Measurements from ENCODE around the gene ITGA7. TPM values are rescaled to one million over a fixed set of nuclear protein-coding genes. Genes with fewer than 3 reads are reported as not detected.

The ITGA7 gene
- total RNA-seq, 1 experiment from 2014 or later, result 2.7 TPM

GRCh38 chr12:55707219-55707671 lies 459 bp downstream of the ITGA7 start:
- no peaks in the 10 kb centered on the region for H4K20me1 ChIP-seq (ENCODE audit: insufficient read depth)
- no peaks in the 10 kb centered on the region for H3K9me2 ChIP-seq (ENCODE audit: insufficient read depth)
- TF ChIP-seq CTCF (conservative IDR thresholded peaks at IDR 0.05), result no peak
- no peak for TF ChIP-seq EZH2 (IDR thresholded peaks at IDR 0.05; ENCODE audit: low read depth)
- DNase-seq, result no peak
- H3K4me1 ChIP-seq (replicated peaks; ENCODE audit: insufficient read depth), result no peaks in the 10 kb centered on the region
- intact Hi-C loops (cut with micrococcal nuclease; ENCODE audit: unreplicated experiment), result no loop called here
- no peak overlapping the region for H2AFZ ChIP-seq
- H3K27me3 ChIP-seq (ENCODE audit: insufficient read depth, low read depth), result peaks cover 78% of the 10 kb centered on the region
- H3K36me3 ChIP-seq (ENCODE audit: low read depth), result no peaks in the 10 kb centered on the region
- H3K4me2 ChIP-seq, result peak overlapping the region; percentile 36; the same call in 1 of the 2 replicates
- BruUV-seq (replicated peaks), result no TSS peak
- H3K9me3 ChIP-seq (ENCODE audit: insufficient read depth, low read depth), result no peaks in the 10 kb centered on the region
- POLR2A ChIA-PET (ENCODE audit: unreplicated experiment), result no interaction called here
- CTCF ChIA-PET, result interaction anchor here (0.7 kb wide), 1 partner anchor 44 kb away, joined by 4 read pairs; no protein-coding TSS in a partner anchor
- no peak overlapping the region for H3K27ac ChIP-seq
- no peaks in the 10 kb centered on the region for H3F3A ChIP-seq (ENCODE audit: insufficient read depth, low read depth)
- no peak overlapping the region; the same call in 1 of the 2 replicates for H3K4me3 ChIP-seq
- H3K79me2 ChIP-seq (ENCODE audit: low read depth), result no peaks in the 10 kb centered on the region

- BruUV-seq (replicated peaks), result no TSS peak
- Histone ChIP-seq H3K4me2 (0 out of 2 replicates have a peak overlapping the region, but pooled peaks have one; percentile 36), H3K9me3 (ENCODE audit: insufficient read depth, low read depth) (no peaks in the 10 kb centered on the region), H2AFZ (no peak overlapping the region), H3K79me2 (ENCODE audit: low read depth) (no peaks in the 10 kb centered on the region), H3K27me3 (ENCODE audit: insufficient read depth, low read depth) (peaks cover 74% of the 10 kb centered on the region), H3K9me2 (ENCODE audit: insufficient read depth) (no peaks in the 10 kb centered on the region), H3K27ac (no peak overlapping the region), H3F3A (ENCODE audit: insufficient read depth, low read depth) (no peaks in the 10 kb centered on the region), H3K4me3 (no peak overlapping the region), H4K20me1 (ENCODE audit: insufficient read depth) (no peaks in the 10 kb centered on the region), H3K36me3 (ENCODE audit: low read depth) (no peaks in the 10 kb centered on the region), H3K4me1 (replicated peaks; ENCODE audit: insufficient read depth) (no peaks in the 10 kb centered on the region)
- DNase-seq, result no peak
- ChIA-PET POLR2A (ENCODE audit: unreplicated experiment) (no interaction called here), CTCF (no interaction called here)
- intact Hi-C loops (cut with micrococcal nuclease; ENCODE audit: unreplicated experiment), result no loop called here
- TF ChIP-seq CTCF (conservative IDR thresholded peaks at IDR 0.05) (no peak), EZH2 (IDR thresholded peaks at IDR 0.05; ENCODE audit: low read depth) (no peak)
Measured at GRCh38 chr12:55706568-55707218, 1.0 kb downstream of the ITGA7 start.

- no peak overlapping the region for H2AFZ ChIP-seq
- H3K9me2 ChIP-seq (ENCODE audit: insufficient read depth), result no peaks in the 10 kb centered on the region
- H4K20me1 ChIP-seq (ENCODE audit: insufficient read depth), result no peaks in the 10 kb centered on the region
- no peak for TF ChIP-seq EZH2 (IDR thresholded peaks at IDR 0.05; ENCODE audit: low read depth)
- TF ChIP-seq CTCF (conservative IDR thresholded peaks at IDR 0.05), result peak; percentile 30; the same call in 1 of the 2 replicates
- ChIA-PET POLR2A (ENCODE audit: unreplicated experiment) (no interaction called here), CTCF (no interaction called here)
- no peaks in the 10 kb centered on the region for H3F3A ChIP-seq (ENCODE audit: insufficient read depth, low read depth)
- H3K4me3 ChIP-seq, result no peak overlapping the region
- no peaks in the 10 kb centered on the region for H3K4me1 ChIP-seq (replicated peaks; ENCODE audit: insufficient read depth)
- no peaks in the 10 kb centered on the region for H3K79me2 ChIP-seq (ENCODE audit: low read depth)
- intact Hi-C loops (cut with micrococcal nuclease; ENCODE audit: unreplicated experiment), result no loop called here
- no peak overlapping the region for H3K27ac ChIP-seq
- H3K27me3 ChIP-seq (ENCODE audit: insufficient read depth, low read depth), result peaks cover 68% of the 10 kb centered on the region
- DNase-seq, result no peak
- H3K4me2 ChIP-seq, result no peak overlapping the region
- H3K9me3 ChIP-seq (ENCODE audit: insufficient read depth, low read depth), result no peaks in the 10 kb centered on the region
- BruUV-seq (replicated peaks), result no TSS peak
- H3K36me3 ChIP-seq (ENCODE audit: low read depth), result no peaks in the 10 kb centered on the region
Measured at GRCh38 chr12:55705782-55706402, 1.8 kb downstream of the ITGA7 start.

All from PC-9 (cell line).